Head of caudate nucleus (tissue), 42 donors: ENCODE data around the gene SPAG9.
"Not testable (repeated sequence)": the region's sequence is repeated elsewhere in the genome, so short reads cannot be mapped to it uniquely, and the experiment has no call there.

ENCODE experiments used
- DNase-seq, 42 donors: peaks; one replicate each; pipeline versions ENCODE4 v3.0.0 to v3.0.0-alpha.2; 2020 to 2021; ENCODE audit warnings: mixed read lengths in 7 of 42
- intact Hi-C: fragments of 100-400 bp; cut with DNase I; formaldehyde crosslinking; loops from one replicate; pipeline ENCODE4 v1.15.0; 2022

SPAG9 gene

GRCh38 chr17:50952013-50952412, 168.7 kb downstream of the SPAG9 start:
- peak in 5 of 42 donors; percentile 6 to 39 (median 16) for DNase-seq
- intact Hi-C loops, result loop anchor here (5.0 to 10.0 kb wide), 2 partner anchors 100 to 167 kb away; no protein-coding TSS in a partner anchor

GRCh38 chr17:50949989-50950877, 170.4 kb downstream of the SPAG9 start:
- intact Hi-C loops, result loop anchor here (2.0 to 10.0 kb wide), 3 partner anchors 85 to 165 kb away; no protein-coding TSS in a partner anchor
- peak; percentile 73 to 93 (median 84) for DNase-seq

- intact Hi-C loops, result loop anchor here (2.0 kb wide), 1 partner anchor 85 kb away; no protein-coding TSS in a partner anchor
- peak in 4 of 42 donors; percentile 6 to 43 (median 14) for DNase-seq
These were observed 171.3 kb downstream of the SPAG9 start for GRCh38 chr17:50949128-50949988.

GRCh38 chr17:50948711-50949110, 172.0 kb downstream of the SPAG9 start:
- intact Hi-C loops, result loop anchor here (2.0 kb wide), 1 partner anchor 84 kb away; no protein-coding TSS in a partner anchor
- peak in 4 of 42 donors; percentile 4 to 43 (median 10) for DNase-seq

GRCh38 chr17:50947782-50948543, 172.7 kb downstream of the SPAG9 start:
- DNase-seq, result peak in 40 of 42 donors; percentile 47 to 84 (median 66)
- intact Hi-C loops, result loop anchor here (2.0 kb wide), 1 partner anchor 83 kb away; no protein-coding TSS in a partner anchor

GRCh38 chr17:50946891-50947781, 173.5 kb downstream of the SPAG9 start:
- peak in 6 of 42 donors; percentile 10 to 40 (median 13) for DNase-seq
- intact Hi-C loops, result no loop called here

- DNase-seq, result peak in 6 of 42 donors; percentile 4 to 39 (median 16)
- intact Hi-C loops, result no loop called here
These were observed 174.3 kb downstream of the SPAG9 start for GRCh38 chr17:50946223-50946890.

- intact Hi-C loops, result no loop called here
- peak in 7 of 42 donors; percentile 0 to 23 (median 10) for DNase-seq
These were observed 174.9 kb downstream of the SPAG9 start for GRCh38 chr17:50945779-50946222.

- intact Hi-C loops, result no loop called here
- peak in 2 of 42 donors; percentile 5 to 10 for DNase-seq
These were observed 175.6 kb downstream of the SPAG9 start for GRCh38 chr17:50944902-50945720.

GRCh38 chr17:50944054-50944901, 176.4 kb downstream of the SPAG9 start:
- peak; percentile 76 to 95 (median 90) for DNase-seq
- intact Hi-C loops, result no loop called here

- intact Hi-C loops, result no loop called here
- DNase-seq, result peak in 15 of 42 donors; percentile 17 to 64 (median 34)
These were observed 177.1 kb downstream of the SPAG9 start for GRCh38 chr17:50943575-50943933.

GRCh38 chr17:50941676-50942048, 179.0 kb downstream of the SPAG9 start:
- peak in 2 of 42 donors; percentile 1 to 8 for DNase-seq
- intact Hi-C loops, result not testable (repeated sequence)

- intact Hi-C loops, result no loop called here
- DNase-seq, result no peak
These were observed 180.6 kb downstream of the SPAG9 start for GRCh38 chr17:50939795-50940684.

GRCh38 chr17:50939542-50939794, 181.2 kb downstream of the SPAG9 start:
- no peak for DNase-seq
- intact Hi-C loops, result no loop called here
